H9 (cell line): ENCODE data around the gene CCDC141. TPM values are rescaled to one million over a fixed set of nuclear protein-coding genes. Genes with fewer than 3 reads are reported as not detected.

Source experiments
- DNase-seq: peaks from one replicate; pipeline ENCODE4 v3.0.0-alpha.2; 2017
- H2AFZ ChIP-seq: one replicate; pipeline ENCODE4 v1.6.1; 2013; ENCODE audit warnings: mild to moderate bottlenecking, low read length, control low read depth, moderate library complexity
- H2AK5ac ChIP-seq: 2 replicates; pipeline ENCODE4 v1.6.1; 2013; ENCODE audit warnings: low read length, control low read depth, mixed read lengths; ENCODE audit not compliant: insufficient read length
- H2BK120ac ChIP-seq: one replicate; pipeline ENCODE4 v1.6.1; 2013; ENCODE audit warnings: low read depth, mild to moderate bottlenecking, low read length, control low read depth, inconsistent platforms; ENCODE audit not compliant: poor library complexity, severe bottlenecking
- H2BK12ac ChIP-seq: 2 replicates; pipeline ENCODE4 v1.6.1; 2013; ENCODE audit warnings: low read length, control low read depth, mixed read lengths, low read depth; ENCODE audit not compliant: insufficient read length
- H2BK15ac ChIP-seq: 2 replicates; pipeline ENCODE4 v1.6.1; 2013; ENCODE audit warnings: low read depth, low read length, control low read depth
- H2BK20ac ChIP-seq: one replicate; pipeline ENCODE4 v1.6.1; 2013; ENCODE audit warnings: low read depth, mild to moderate bottlenecking, low read length, control low read depth, inconsistent platforms; ENCODE audit not compliant: poor library complexity, severe bottlenecking
- H2BK5ac ChIP-seq: 2 replicates; pipeline ENCODE4 v1.6.1; 2013; ENCODE audit warnings: low read length, control low read depth, mixed read lengths; ENCODE audit not compliant: insufficient read length
- H3K14ac ChIP-seq: 2 replicates; pipeline ENCODE4 v1.6.1; 2013; ENCODE audit warnings: low read length, control low read depth; ENCODE audit not compliant: insufficient read depth
- H3K18ac ChIP-seq: 2 replicates; pipeline ENCODE4 v1.6.1; 2013; ENCODE audit warnings: low read depth, mild to moderate bottlenecking, mixed read lengths, low read length, control low read depth; ENCODE audit not compliant: insufficient read length
- H3K23ac ChIP-seq: 2 replicates; pipeline ENCODE4 v1.6.1; 2013; ENCODE audit warnings: low read length, control low read depth, mixed read lengths, low read depth; ENCODE audit not compliant: insufficient read length
- H3K23me2 ChIP-seq: 2 replicates; pipeline ENCODE4 v1.6.1; 2013; ENCODE audit warnings: low read depth, mild to moderate bottlenecking, mixed read lengths, low read length, control low read depth; ENCODE audit not compliant: insufficient read length, poor library complexity, severe bottlenecking
- H3K27ac ChIP-seq: 2 replicates; pipeline ENCODE4 v1.5.1; 2013; ENCODE audit warnings: low read length, control low read depth, mixed read lengths, low read depth; ENCODE audit not compliant: insufficient read length
- H3K27me3 ChIP-seq: 2 replicates; pipeline ENCODE4 v1.6.1; 2013; ENCODE audit warnings: low read length, control low read depth, inconsistent platforms; ENCODE audit not compliant: insufficient read depth
- H3K4ac ChIP-seq: 2 replicates; pipeline ENCODE4 v1.6.1; 2013; ENCODE audit warnings: low read depth, mild to moderate bottlenecking, control low read depth, inconsistent platforms, low read length, moderate library complexity
- H3K4me1 ChIP-seq: 2 replicates; pipeline ENCODE4 v1.6.1; 2013; ENCODE audit warnings: low read length, control low read depth, inconsistent platforms; ENCODE audit not compliant: insufficient read depth
- H3K4me2 ChIP-seq: 2 replicates; pipeline ENCODE4 v1.6.1; 2013; ENCODE audit warnings: low read length, control low read depth, mixed read lengths; ENCODE audit not compliant: insufficient read length, insufficient read depth
- H3K56ac ChIP-seq: 2 replicates; pipeline ENCODE4 v1.6.1; 2013; ENCODE audit warnings: low read depth, mild to moderate bottlenecking, mixed read lengths, low read length, control low read depth; ENCODE audit not compliant: insufficient read length
- H3K79me1 ChIP-seq: 2 replicates; pipeline ENCODE4 v1.6.1; 2013; ENCODE audit warnings: low read depth, mild to moderate bottlenecking, moderate library complexity, low read length, control low read depth, inconsistent platforms; ENCODE audit not compliant: insufficient read depth, poor library complexity, severe bottlenecking
- H3K79me2 ChIP-seq: 2 replicates; pipeline ENCODE4 v1.6.1; 2013; ENCODE audit warnings: low read length, control low read depth, inconsistent platforms; ENCODE audit not compliant: insufficient read depth
- H3K9ac ChIP-seq: 2 replicates; pipeline ENCODE4 v1.6.1; 2013; ENCODE audit warnings: low read length, control low read depth, mixed read lengths; ENCODE audit not compliant: insufficient read length; ENCODE audit errors: extremely low read depth
- H3K9me3 ChIP-seq: one replicate; pipeline ENCODE4 v1.6.1; 2013; ENCODE audit warnings: low read depth, low read length, inconsistent platforms; ENCODE audit not compliant: control insufficient read depth
- H3T11ph ChIP-seq: one replicate; pipeline ENCODE4 v1.6.1; 2013; ENCODE audit warnings: mild to moderate bottlenecking, low read length, control low read depth, inconsistent platforms
- H4K20me1 ChIP-seq: one replicate; pipeline ENCODE4 v1.6.1; 2013; ENCODE audit not compliant: control insufficient read depth, insufficient read length, insufficient read depth
- H4K5ac ChIP-seq: 2 replicates; pipeline ENCODE4 v1.6.1; 2013; ENCODE audit warnings: low read depth, mild to moderate bottlenecking, mixed read lengths, low read length, control low read depth; ENCODE audit not compliant: insufficient read length
- H4K8ac ChIP-seq: replicated peaks from 2 replicates; pipeline ENCODE4 v1.6.1; 2013; ENCODE audit warnings: low read length, control low read depth, mixed read lengths, low read depth; ENCODE audit not compliant: insufficient read length
- H4K91ac ChIP-seq: 2 replicates; pipeline ENCODE4 v1.6.1; 2013; ENCODE audit warnings: low read depth, mild to moderate bottlenecking, moderate library complexity, mixed read lengths, low read length, control low read depth; ENCODE audit not compliant: insufficient read length
- H3K27ac Mint-ChIP-seq, 3 experiments: 2 replicates in 2 of 3; 3 replicates in 1 of 3; pipeline ENCODE4 v1.8.0; 2020 to 2021; ENCODE audit warnings: mixed read lengths in 3 of 3, mild to moderate bottlenecking in 1 of 3, moderate library complexity in 1 of 3
- H3K27me3 Mint-ChIP-seq: 2 replicates; pipeline ENCODE4 v1.8.0; 2021; ENCODE audit warnings: low read depth, mild to moderate bottlenecking, moderate library complexity, mixed read lengths
- H3K36me3 Mint-ChIP-seq, 3 experiments: 2 replicates in 2 of 3; 3 replicates in 1 of 3; pipeline ENCODE4 v1.8.0; 2020 to 2021; ENCODE audit warnings: low read depth in 3 of 3, mixed read lengths in 3 of 3; ENCODE audit not compliant: insufficient read depth in 1 of 3
- H3K4me1 Mint-ChIP-seq, 2 experiments: 2 replicates each; pipeline ENCODE4 v1.8.0; 2020; ENCODE audit warnings: mixed read lengths in 2 of 2
- H3K4me3 Mint-ChIP-seq, 2 experiments: 2 replicates in 1 of 2; 3 replicates in 1 of 2; pipeline ENCODE4 v1.8.0; 2020 to 2021; ENCODE audit warnings: mild to moderate bottlenecking in 2 of 2, mixed read lengths in 2 of 2, moderate library complexity in 1 of 2
- H3K9me3 Mint-ChIP-seq, 2 experiments: 2 replicates in 1 of 2; 3 replicates in 1 of 2; pipeline ENCODE4 v1.8.0; 2020; ENCODE audit warnings: mild to moderate bottlenecking in 2 of 2, mixed read lengths in 2 of 2, moderate library complexity in 1 of 2
- WGBS: extraction: QIAGEN DNeasy Blood & Tissue Kit; methylation state at CpG from one replicate; pipeline ENCODE4 v1.1.7; 2013; ENCODE audit warnings: missing lambda C conversion rate, low lambda C conversion rate, mixed read lengths; ENCODE audit not compliant: insufficient read length; ENCODE audit errors: extremely low coverage; 5-methylcytosine and 5-hydroxymethylcytosine counted together
- total RNA-seq: library from RNA; stranded (reverse); gene quantifications from 2 replicates; pipeline ENCODE4 v1.2.1, GENCODE V29; 2021
- TF ChIP-seq, protein P1 (sequence below): fragments of 200-600 bp; sonication (generic); conservative IDR thresholded peaks from 3 replicates; pipeline ENCODE4 v1.8.0; 2021; ENCODE audit warnings: antibody characterized with exemption, mild to moderate bottlenecking

Gene CCDC141
- total RNA-seq, 1 experiment from 2014 or later, result 1.0 TPM

- Histone ChIP-seq H2BK15ac (no peak overlapping the region), H3K4me1 (no peaks in the 10 kb centered on the region), H3K27ac (no peak overlapping the region), H4K20me1 (no peaks in the 10 kb centered on the region), H3K23me2 (no peaks in the 10 kb centered on the region), H3K79me1 (no peaks in the 10 kb centered on the region), H2AK5ac (no peak overlapping the region), H3K27me3 (no peaks in the 10 kb centered on the region), H3K4ac (no peak overlapping the region), H3K9ac (no peak overlapping the region), H4K91ac (no peak overlapping the region), H3K4me2 (no peak overlapping the region), H3T11ph (no peak overlapping the region), H4K5ac (no peak overlapping the region), H2BK20ac (no peak overlapping the region), H3K9me3 (no peaks in the 10 kb centered on the region), H2BK12ac (no peak overlapping the region), H3K23ac (no peak overlapping the region), H4K8ac (no peak overlapping the region), H3K18ac (no peak overlapping the region), H3K14ac (no peak overlapping the region), H3K79me2 (no peaks in the 10 kb centered on the region), H2BK5ac (no peak overlapping the region), H3K56ac (no peak overlapping the region), H2AFZ (no peak overlapping the region), H2BK120ac (no peak overlapping the region)
- Mint-ChIP-seq H3K9me3 (no peaks in the 10 kb centered on the region), H3K4me1 (peaks cover 0 to 4% of the 10 kb centered on the region in 2 experiments; a peak in 1 of 4 replicates), H3K4me3 (no peak overlapping the region), H3K27me3 (no peaks in the 10 kb centered on the region), H3K36me3 (no peaks in the 10 kb centered on the region), H3K27ac (no peak overlapping the region)
- WGBS, result no CpG with 5 or more reads among the region's 1 CpG
- no peak for DNase-seq
- TF ChIP-seq, protein P1, sequence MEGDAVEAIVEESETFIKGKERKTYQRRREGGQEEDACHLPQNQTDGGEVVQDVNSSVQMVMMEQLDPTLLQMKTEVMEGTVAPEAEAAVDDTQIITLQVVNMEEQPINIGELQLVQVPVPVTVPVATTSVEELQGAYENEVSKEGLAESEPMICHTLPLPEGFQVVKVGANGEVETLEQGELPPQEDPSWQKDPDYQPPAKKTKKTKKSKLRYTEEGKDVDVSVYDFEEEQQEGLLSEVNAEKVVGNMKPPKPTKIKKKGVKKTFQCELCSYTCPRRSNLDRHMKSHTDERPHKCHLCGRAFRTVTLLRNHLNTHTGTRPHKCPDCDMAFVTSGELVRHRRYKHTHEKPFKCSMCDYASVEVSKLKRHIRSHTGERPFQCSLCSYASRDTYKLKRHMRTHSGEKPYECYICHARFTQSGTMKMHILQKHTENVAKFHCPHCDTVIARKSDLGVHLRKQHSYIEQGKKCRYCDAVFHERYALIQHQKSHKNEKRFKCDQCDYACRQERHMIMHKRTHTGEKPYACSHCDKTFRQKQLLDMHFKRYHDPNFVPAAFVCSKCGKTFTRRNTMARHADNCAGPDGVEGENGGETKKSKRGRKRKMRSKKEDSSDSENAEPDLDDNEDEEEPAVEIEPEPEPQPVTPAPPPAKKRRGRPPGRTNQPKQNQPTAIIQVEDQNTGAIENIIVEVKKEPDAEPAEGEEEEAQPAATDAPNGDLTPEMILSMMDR, result no peak
Observed at GRCh38 chr2:178913049-178913441, 136.9 kb downstream of the CCDC141 start.
